LoVo (cell line): ENCODE data around the gene PSMB10.
"Not testable (repeated sequence)": the region's sequence is repeated elsewhere in the genome, so short reads cannot be mapped to it uniquely, and the experiment has no call there.

ENCODE experiments used
- DNase-seq: peaks from one replicate; pipeline ENCODE4 v3.0.0-alpha.2; 2016; ENCODE audit warnings: low spot score

Gene PSMB10

GRCh38 chr16:67936124-67936879, at the start of gene PSMB10:
TSS of gene PSMB10 (minus strand) at chr16:67936850. CDS start at chr16:67936749, 101 bp downstream.
- peak; percentile 67 for DNase-seq

GRCh38 chr16:67982011-67982696, 45.5 kb upstream of the PSMB10 start:
- no peak for DNase-seq

- DNase-seq, result no peak
These were observed 43.5 kb upstream of the PSMB10 start, which contains the start of gene DPEP3 for GRCh38 chr16:67979955-67980678. TSS of gene DPEP3 (minus strand) at chr16:67980499. CDS start at chr16:67980380, 119 bp downstream.

GRCh38 chr16:67977469-67978227, 41.0 kb upstream of the PSMB10 start:
- no peak for DNase-seq

- no peak for DNase-seq
These were observed 40.4 kb upstream of the PSMB10 start for GRCh38 chr16:67977005-67977404.

- no peak for DNase-seq
These were observed 39.6 kb upstream of the PSMB10 start for GRCh38 chr16:67976205-67976604.

GRCh38 chr16:67975321-67976105, 38.9 kb upstream of the PSMB10 start:
- no peak for DNase-seq

GRCh38 chr16:67972285-67972684, 35.6 kb upstream of the PSMB10 start:
- not testable (repeated sequence) for DNase-seq

GRCh38 chr16:67971111-67971510, 34.5 kb upstream of the PSMB10 start:
- DNase-seq, result no peak

- no peak for DNase-seq
These were observed 32.8 kb upstream of the PSMB10 start for GRCh38 chr16:67969254-67970039.

- DNase-seq, result peak; percentile 82
These were observed 32.0 kb upstream of the PSMB10 start, which contains the start of gene SLC12A4 for GRCh38 chr16:67968400-67969253. TSS of gene SLC12A4 (minus strand) at chr16:67968637. CDS start at chr16:67968553, 84 bp downstream.

- DNase-seq, result peak; percentile 25
These were observed 31.3 kb upstream of the PSMB10 start for GRCh38 chr16:67967958-67968399.

- DNase-seq, result no peak
These were observed 30.7 kb upstream of the PSMB10 start for GRCh38 chr16:67967183-67967957.

GRCh38 chr16:67966549-67967182, 30.0 kb upstream of the PSMB10 start:
- peak; percentile 57 for DNase-seq

- DNase-seq, result no peak
These were observed 29.3 kb upstream of the PSMB10 start for GRCh38 chr16:67965668-67966548.

- DNase-seq, result no peak
These were observed 28.0 kb upstream of the PSMB10 start for GRCh38 chr16:67964477-67965131.
